ENCODE data around the gene HOXD9.
A peak's percentile ranks its signal among the peaks of the same experiment; 100 is the strongest.

HOXD9 gene

GRCh38 chr2:176137906-176138305 is 15.4 kb downstream of the HOXD9 start:
- no peak for DNase-seq (ENCODE audit: low read depth)

DNA sequence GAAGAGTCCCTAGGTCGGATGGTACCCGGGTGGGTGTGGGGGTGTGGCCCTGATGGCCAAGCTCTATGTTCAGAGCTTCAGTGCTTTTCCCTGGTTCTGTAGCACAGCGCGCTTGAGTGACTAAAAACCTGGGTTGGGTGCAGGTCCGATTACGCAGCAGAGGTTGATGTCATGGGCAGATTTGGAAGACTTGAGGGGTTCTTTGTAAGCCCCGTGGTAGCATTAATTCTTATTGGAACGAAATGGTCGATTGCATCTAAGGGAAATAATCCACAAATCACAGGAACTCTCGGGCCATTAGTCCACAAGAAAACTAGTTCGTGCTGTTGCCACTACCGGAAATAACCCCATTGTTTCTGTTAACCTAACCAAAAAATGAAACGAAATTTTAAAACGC is 16.0 kb downstream of the HOXD9 start:
- no peak for DNase-seq (ENCODE audit: low read depth)

DNA sequence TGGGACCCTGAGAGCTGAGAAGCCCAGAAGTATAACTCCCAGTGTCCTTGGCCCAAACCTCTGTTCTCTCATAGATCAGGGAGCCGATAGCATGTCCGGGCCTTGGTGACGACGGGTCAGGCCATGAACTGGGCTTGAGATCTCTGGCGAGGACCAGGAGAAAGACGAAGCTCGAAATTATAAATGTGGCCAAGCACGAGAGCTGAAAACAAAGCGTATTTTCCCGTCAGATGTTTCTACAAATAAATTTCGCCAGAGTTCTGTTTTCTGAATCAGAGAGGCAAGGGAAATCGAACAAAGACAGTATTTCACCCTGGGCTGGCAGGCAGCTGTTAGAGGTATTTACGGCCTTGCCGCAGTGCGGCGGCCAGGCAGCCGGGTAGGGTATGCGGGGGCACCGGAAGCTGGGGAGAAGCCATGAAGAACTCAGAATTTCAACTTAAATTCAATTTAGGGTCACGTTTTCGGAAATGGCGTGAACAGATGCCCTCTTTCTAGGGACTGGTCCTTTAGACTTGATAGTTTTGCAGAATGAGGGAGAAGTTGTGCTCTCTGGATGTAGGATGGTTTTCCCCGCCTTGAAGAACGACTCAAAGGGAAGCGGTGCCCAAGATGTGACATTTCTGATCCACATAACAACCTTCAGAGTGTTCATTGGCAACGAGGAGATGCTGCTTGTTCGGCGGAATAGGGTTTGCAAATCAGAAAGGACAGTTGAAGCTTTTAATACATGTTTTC is 16.6 kb downstream of the HOXD9 start:
- no peak for DNase-seq (ENCODE audit: low read depth)

- DNase-seq (ENCODE audit: low read depth): no peak
These were observed 17.4 kb downstream of the HOXD9 start for GRCh38 chr2:176139661-176140512.

DNA sequence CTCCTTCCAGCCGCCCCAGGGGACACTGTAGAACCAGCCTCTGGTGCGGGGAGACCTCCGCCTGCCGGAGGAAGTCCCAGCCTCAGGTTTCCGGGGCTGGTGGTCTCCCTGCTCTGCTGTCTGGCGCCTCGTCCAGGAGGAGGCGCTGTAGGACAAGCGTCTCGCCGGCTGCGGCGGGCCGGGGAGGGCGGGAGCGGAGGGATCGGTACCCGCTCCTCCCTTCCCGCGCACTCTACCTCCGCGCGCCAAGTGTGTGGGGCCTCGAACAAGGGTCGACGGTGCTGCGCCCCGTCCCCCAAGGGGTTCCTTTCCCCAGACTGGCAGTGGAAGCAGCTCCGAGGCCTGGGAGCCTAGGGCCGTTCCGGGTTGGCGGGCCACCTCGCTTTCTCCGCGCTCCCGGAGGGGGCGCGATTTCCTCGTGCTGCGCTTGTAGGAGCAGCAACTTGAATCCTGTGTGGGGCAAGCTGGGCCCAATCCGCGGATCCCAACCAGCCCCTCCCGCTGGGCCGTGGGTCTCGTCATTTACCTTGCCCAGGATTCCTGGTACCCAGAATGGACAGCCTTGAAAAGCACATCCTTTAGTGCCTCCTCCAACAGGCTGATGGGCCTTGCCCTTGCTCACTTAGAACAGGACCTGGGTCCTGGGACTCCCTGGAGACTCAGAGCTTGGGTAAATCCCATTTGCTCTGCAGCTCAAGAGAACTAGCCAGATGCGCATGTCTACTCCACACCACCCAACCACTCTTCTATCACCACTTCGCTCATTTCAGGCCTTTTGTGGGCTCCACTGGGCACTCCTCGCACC is 18.2 kb downstream of the HOXD9 start:
- DNase-seq (ENCODE audit: low read depth): peak; percentile 11

- DNase-seq (ENCODE audit: low read depth): no peak
These were observed 19.8 kb downstream of the HOXD9 start for GRCh38 chr2:176142281-176142680.

DNA sequence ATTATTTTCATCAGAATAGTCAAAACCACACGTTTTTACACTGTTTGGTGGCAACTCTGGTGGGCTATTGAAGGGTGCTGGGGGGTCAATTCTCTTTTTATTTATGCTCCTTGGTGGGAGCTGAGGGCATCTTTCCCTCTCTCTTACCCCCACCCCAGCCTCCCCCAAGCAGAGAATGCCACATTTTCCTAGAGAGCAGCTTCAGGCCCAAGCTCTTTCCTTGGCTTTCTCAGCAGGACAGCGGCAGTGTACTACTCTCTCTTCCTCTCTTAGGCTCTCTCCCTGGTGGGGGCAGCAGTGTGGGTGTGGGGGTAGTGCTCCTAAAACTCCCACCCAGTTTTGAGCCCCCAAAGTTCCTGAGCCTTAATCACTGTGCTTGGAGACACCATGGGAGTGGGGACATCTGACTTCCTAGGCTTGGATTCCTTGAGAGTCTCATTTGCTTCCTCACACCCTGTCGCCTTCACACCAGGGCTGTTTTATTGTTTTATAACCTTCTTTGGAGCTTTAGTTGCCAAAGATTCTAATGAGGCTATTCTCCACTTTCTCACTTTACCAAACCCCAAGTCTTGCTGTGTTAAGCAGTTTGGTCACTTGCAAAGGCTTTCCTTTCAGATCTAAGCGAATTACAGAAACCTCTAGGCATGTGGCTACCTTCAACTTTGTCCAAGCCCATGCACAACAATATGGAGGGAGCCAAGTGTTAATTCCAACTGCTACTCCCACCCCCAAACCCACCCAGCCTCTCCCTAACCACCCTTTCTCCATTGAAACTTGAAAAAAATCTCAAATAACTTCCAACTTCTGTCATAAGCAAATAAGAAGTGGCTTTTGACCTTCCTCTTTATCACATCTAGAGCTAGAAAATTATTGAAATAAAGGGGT is 22.8 kb downstream of the HOXD9 start:
- DNase-seq (ENCODE audit: low read depth): no peak

DNA sequence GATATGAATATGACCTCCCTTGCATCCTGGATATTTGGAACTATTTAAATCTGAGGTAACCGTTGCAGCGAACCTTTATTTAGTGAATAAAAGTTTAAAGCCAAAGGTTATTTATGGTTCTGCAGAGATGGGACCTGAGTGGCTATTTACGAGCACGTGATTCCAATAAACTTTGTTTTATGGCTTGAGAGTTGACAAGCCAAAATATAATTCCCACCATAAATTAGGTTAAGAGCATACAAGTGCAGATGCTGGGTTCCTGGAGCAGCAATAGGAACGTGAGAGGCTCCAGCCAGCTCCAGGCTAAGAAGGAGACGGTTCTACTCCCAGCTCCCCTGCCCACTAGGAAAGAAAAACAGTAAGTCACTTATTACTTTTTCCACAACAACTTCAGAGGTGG is 23.6 kb downstream of the HOXD9 start:
- no peak for DNase-seq (ENCODE audit: low read depth)

GRCh38 chr2:176146645-176147044 is 24.1 kb downstream of the HOXD9 start:
- no peak for DNase-seq (ENCODE audit: low read depth)

GRCh38 chr2:176147210-176147799 is 24.8 kb downstream of the HOXD9 start:
- DNase-seq (ENCODE audit: low read depth): no peak

DNA sequence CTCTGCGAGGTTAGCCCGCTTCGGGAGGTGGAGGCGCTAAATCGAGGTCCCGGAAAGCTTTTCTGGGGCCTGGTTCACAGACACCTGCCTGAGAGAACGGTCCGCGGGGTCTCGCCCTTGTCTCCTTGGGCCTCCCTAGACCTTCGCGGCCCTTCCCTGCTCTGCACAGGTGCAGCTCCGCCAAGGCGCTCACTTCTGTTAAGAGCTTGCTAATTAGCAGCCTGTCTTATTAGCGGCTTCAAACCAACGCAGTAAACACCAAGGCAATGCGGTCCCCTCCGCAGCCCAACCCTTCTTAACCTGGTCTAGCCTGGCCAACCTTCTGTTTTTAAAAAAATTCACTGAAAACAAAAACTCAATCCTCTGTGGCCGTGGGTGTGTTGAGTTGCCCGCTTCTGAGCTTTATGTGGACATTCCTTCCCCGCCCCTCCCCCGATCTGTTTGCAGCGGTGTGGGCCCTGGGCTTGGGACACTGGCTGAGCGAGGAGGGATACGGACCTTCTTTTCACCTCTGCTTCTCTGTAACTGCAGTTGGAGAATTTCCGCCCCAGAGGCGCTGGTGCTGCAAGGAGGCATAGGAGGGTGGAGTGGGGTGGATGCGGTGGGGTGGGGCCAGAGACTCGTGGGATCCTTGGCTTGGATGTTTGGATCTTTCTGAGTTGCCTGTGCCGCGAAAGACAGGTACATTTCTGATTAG is 25.4 kb downstream of the HOXD9 start:
- DNase-seq (ENCODE audit: low read depth): no peak

DNA sequence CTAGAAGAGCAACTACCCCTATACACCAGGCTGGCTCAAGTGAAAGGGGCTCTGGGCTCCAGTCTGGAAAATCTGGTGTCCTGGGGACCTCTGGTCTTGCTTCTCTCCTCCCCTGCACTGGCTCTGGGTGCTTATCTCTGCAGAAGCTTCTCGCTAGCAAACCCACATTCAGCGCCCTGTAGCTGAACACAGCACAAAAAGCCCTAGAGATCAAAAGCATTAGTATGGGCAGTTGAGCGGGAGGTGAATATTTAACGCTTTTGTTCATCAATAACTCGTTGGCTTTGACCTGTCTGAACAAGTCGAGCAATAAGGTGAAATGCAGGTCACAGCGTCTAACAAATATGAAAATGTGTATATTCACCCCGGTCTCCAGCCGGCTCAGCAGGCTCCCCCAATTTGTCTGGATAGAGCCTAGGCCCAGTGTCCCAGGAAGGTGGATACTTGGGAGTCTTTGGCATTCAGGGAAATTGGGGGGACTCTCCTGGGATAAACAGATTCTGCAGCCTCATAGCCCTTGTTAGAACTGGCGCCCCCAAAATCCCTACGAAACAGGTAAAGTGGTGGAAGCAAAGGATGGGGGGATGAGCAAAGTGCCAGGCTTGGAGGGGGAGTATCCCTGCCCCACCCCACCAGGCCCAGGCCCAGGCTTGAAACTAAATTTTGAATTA is 26.4 kb downstream of the HOXD9 start:
- DNase-seq (ENCODE audit: low read depth): no peak

DNA sequence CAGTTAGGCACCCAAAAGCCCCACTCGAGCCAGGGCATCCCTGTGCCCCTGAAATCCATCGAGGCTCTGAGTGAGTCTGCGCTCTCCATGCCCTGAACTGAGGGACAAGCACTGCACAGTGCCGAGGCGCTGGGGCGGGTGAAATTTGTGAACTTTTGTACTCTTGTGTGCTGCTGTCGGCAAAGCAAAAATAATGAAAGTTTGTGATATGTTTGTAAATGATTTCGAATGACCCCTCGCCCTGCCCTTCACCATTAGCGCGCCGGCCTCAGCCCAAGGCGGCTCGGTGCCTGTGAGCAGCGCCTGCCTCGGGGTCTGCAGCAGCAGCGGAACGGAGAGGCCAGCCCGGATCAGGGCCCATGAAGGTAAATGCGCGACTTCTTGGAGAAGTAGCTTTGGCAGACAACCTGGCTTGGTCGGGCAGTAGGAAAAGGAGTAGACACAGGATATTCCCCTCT is 27.0 kb downstream of the HOXD9 start:
- no peak for DNase-seq (ENCODE audit: low read depth)

- no peak for DNase-seq (ENCODE audit: low read depth)
These were observed 27.5 kb downstream of the HOXD9 start for GRCh38 chr2:176149939-176150583.

GRCh38 chr2:176150584-176151441 is 28.3 kb downstream of the HOXD9 start:
- no peak for DNase-seq (ENCODE audit: low read depth)

GRCh38 chr2:176151442-176152287 is 29.1 kb downstream of the HOXD9 start, which contains the start of gene HOXD4:
TSS of gene HOXD4 (plus strand) at chr2:176151550. CDS start at chr2:176151634, 84 bp downstream.
- no peak for DNase-seq (ENCODE audit: low read depth)

All from T-helper 22 cell (primary cell).